ENCODE results near the gene MINDY4B. TPM values are rescaled to one million over a fixed set of nuclear protein-coding genes. Genes with fewer than 3 reads are reported as not detected.
A peak's percentile ranks its signal among the peaks of the same experiment; 100 is the strongest.
"Not testable (repeated sequence)": the region's sequence is repeated elsewhere in the genome, so short reads cannot be mapped to it uniquely, and the experiment has no call there.

The MINDY4B gene
- total RNA-seq, 1 donor from 2014 or later: not detected

DNA sequence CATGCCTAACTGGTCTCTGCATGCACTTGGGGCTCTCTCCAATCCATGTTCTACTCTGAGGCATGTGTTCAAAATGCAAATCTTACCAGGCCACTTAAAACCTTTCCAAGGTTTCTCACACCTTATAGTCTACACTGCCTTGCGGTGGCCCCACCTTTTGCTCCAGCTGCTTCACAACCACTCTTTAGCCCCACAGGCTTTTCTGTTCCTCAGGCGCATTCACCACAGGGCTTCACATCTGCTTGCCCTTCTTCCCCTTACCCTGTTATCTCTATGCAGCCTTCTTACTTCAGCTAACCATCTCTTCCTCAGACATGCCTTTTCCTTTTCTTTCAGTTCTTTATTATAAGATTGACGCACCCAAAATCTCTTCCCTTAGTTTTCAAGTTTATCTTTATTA is 37.8 kb downstream of the MINDY4B start:
- DNase-seq: no peak
- intact Hi-C loops (cut with DNase I): loop anchor here (5.0 kb wide), 1 partner anchor 145 kb away; no protein-coding TSS in a partner anchor
- ATAC-seq (ENCODE audit: poor library complexity): no peak

- ATAC-seq (ENCODE audit: poor library complexity); intact Hi-C loops (cut with DNase I); DNase-seq: not testable (repeated sequence)
These were observed 41.3 kb downstream of the MINDY4B start for GRCh38 chr3:150863921-150864320.

- ATAC-seq (ENCODE audit: poor library complexity): no peak
- no peak for DNase-seq
- intact Hi-C loops (cut with DNase I): no loop called here
These were observed 43.4 kb downstream of the MINDY4B start for GRCh38 chr3:150861851-150862250.

- intact Hi-C loops (cut with DNase I); DNase-seq; ATAC-seq (ENCODE audit: poor library complexity): not testable (repeated sequence)
These were observed 47.3 kb downstream of the MINDY4B start for GRCh38 chr3:150857936-150858335.

GRCh38 chr3:150850191-150850590 is 55.0 kb downstream of the MINDY4B start:
- intact Hi-C loops (cut with DNase I): no loop called here
- no peak for ATAC-seq (ENCODE audit: poor library complexity)
- DNase-seq: no peak

DNA sequence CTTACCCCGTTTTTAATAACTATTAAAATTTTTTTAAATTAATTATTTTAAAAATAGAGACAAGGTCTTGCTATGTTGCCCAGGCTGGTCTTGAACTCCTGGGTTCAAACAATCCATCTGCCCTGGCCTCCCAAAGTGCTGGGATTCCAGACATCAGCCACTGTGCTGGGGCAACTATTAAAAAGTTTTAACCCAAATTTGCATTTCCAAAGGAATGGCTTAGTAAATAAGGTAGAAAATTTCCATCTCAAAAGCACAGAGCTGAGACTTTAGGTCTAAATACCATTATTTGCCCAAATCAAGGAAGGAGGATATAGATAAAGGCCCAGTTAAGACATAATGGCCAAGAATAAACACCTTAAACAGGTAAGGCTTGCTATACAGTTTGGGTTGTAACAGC is 56.4 kb downstream of the MINDY4B start:
- intact Hi-C loops (cut with DNase I): no loop called here
- DNase-seq (no peak), ATAC-seq (ENCODE audit: poor library complexity) (no peak)

DNA sequence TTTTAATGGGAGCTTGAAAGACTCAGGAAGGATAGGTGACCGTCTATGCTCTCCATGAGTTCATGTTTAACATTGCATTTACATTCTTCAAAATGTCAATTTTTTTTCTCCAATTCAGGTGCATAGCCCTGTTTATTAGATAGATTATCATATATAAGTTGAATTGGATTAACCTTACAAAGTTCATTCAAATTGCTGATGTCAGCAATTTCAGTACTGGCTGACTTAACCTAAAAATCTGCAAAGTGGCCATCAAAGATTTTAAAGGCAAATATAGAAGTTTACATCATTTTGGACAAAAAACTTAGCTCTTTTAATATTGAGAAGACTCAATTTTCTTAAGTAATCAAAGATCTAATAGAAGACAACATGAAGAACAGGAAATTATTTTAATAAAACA is 57.8 kb downstream of the MINDY4B start:
- intact Hi-C loops (cut with DNase I): no loop called here
- ATAC-seq (ENCODE audit: poor library complexity) (no peak), DNase-seq (no peak)

DNA sequence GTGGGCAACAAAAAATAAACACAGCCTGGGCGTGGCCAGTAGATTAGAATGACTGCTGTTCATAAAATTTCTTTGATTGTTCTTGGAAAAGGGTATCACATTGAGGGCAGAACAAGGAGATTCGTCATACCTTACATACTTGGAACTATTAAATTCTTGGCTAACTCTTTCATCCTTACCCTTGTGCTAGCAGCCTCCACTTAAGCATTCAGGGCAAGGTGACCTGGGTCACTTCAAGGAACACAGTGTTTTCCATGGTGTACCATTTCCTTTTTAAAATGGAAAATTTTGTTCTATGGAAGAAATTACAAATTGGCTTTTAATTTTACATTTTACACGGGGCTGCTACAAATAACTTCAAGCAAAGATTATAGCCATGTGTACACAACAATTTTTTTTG is 60.8 kb downstream of the MINDY4B start:
- DNase-seq: no peak
- ATAC-seq (ENCODE audit: poor library complexity): no peak
- intact Hi-C loops (cut with DNase I): no loop called here

DNA sequence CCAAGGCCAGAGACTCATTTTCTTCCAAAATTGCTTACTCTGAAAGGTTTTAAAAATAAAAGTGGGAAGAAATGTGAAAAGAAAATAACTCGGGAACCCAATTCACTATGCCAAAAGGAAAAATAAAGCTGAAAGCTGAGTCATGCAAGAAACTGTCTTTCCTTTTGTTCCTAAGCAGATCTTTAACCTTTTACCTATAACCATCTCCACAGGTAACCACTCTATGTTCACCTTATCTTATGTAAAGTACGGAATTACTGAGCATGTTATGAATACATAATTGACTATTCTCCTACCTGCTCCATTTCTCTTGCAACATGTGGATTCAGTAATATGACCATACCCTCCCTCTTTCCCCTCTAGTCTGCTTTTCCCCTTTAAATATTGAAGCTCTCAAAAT is 62.0 kb downstream of the MINDY4B start:
- intact Hi-C loops (cut with DNase I): no loop called here
- DNase-seq (no peak), ATAC-seq (ENCODE audit: poor library complexity) (no peak)

DNA sequence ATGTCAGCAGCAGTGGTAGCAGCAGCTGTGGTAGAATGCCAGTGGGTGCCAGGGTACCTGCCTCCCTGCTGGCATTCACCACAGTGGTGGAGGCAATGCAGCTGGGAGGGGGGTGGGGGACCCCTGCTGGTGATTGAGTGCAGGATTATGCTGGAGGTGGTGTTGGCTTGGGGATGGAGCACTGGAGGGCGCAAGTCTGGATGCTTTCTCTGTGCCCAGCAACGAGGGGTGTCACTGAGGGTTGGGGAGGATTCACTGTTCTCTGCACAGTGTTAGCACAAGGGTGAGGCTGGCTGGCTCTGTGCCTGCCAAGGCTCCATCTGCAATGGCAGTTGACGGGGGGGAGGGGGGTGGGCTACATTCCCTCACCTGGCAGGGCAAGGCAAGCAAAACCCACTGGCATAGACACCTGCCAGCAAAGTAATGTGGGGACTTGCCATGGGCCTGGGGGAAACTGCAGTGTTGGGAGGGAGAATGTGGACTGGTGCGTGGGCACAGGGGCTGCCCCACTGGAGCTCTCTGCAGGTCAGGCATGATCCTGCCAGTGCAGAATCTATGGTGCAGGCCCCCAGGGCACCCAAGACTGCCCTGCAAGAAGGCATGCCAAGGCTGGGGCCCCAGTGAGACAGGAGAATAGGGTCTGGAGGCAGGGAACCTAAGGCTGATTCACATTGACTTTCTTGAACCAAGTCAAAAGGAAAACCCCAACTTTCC is 64.3 kb downstream of the MINDY4B start:
- intact Hi-C loops (cut with DNase I): no loop called here
- DNase-seq: no peak

GRCh38 chr3:150830745-150831144 is 74.5 kb downstream of the MINDY4B start:
- intact Hi-C loops (cut with DNase I): no loop called here
- DNase-seq (no peak), ATAC-seq (ENCODE audit: poor library complexity) (no peak)

More for the DNA sequence above, 64.3 kb downstream of the MINDY4B start:
- ATAC-seq (ENCODE audit: poor library complexity): no peak

GRCh38 chr3:150830094-150830681 is 75.1 kb downstream of the MINDY4B start:
- intact Hi-C loops (cut with DNase I): no loop called here
- DNase-seq (no peak), ATAC-seq (ENCODE audit: poor library complexity) (no peak)

- no peak for DNase-seq
- no peak for ATAC-seq (ENCODE audit: poor library complexity)
- intact Hi-C loops (cut with DNase I): no loop called here
These were observed 75.8 kb downstream of the MINDY4B start for GRCh38 chr3:150829408-150829807.

GRCh38 chr3:150828997-150829396 is 76.2 kb downstream of the MINDY4B start:
- DNase-seq (no peak), ATAC-seq (ENCODE audit: poor library complexity) (no peak)
- intact Hi-C loops (cut with DNase I): no loop called here

- ATAC-seq (ENCODE audit: poor library complexity) (no peak), DNase-seq (no peak)
- intact Hi-C loops (cut with DNase I): no loop called here
These were observed 77.0 kb downstream of the MINDY4B start for GRCh38 chr3:150828261-150828660.

DNA sequence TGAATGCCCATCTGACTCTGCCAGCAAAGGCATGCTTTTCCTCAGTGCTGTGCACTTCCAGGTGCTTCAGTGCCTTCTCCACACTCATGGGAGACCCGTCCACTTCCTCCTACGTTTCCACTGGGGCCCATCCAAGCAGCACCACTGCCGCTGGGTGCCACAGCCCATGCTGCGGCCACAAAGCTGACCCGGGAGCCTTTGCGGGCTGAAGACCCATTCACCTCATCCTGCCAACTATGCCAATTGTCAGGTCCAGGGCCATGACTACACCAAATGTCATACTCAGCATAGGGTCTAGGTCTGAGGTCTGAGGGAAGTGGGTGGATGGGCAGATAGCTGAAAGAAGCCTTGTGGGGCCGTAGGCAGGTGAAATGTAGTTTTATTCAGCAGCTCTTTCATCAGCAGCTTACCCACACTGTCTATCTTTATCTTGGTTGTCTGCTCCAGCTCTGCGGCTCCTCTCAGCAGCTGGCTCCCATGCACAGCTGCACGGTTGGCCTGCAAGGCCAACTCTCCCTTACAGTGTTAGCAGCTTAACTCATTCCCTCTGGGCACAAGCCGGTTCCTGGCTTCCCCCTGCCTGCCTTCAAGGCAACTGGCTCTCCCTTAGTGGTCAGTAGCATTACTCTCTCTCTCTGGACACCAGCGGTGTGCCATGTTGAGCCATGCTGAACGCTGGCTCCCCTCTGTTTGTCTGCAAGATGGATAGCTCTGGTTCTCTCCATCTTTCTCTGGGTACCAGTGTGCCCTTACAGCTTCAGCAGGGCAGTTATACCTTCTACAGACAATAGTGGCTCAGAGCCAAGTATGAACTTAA is 78.6 kb downstream of the MINDY4B start:
- ATAC-seq (ENCODE audit: poor library complexity): no peak
- intact Hi-C loops (cut with DNase I): no loop called here

GRCh38 chr3:150825916-150826377 is 79.3 kb downstream of the MINDY4B start:
- DNase-seq (no peak), ATAC-seq (ENCODE audit: poor library complexity) (peak; percentile 29)
- intact Hi-C loops (cut with DNase I): no loop called here

More for the DNA sequence above, 78.6 kb downstream of the MINDY4B start:
- DNase-seq: no peak

- ATAC-seq (ENCODE audit: poor library complexity): peak; percentile 31
- intact Hi-C loops (cut with DNase I): no loop called here
- DNase-seq: no peak
These were observed 79.9 kb downstream of the MINDY4B start for GRCh38 chr3:150825192-150825915.

DNA sequence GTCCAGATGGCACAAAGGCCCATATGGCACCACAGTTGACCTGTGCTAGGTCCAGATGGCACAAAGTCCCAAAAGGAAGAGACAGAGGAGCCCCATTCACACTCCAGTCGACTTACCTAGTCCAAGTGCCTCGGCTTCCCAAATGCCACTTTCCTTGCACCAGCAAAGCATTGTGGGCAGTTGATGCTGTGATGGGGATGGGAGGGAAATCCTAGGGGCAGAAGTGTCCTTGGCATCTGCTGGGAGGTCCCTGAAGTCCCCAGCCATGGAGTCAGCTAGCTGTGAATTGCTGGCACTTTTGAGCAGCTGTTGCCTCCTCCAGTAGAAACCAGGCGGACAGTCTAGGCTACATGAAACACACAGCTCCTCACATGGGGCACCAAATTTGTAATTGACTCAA is 82.0 kb downstream of the MINDY4B start:
- DNase-seq: no peak
- ATAC-seq (ENCODE audit: poor library complexity): no peak
- intact Hi-C loops (cut with DNase I): no loop called here

Measured in Right ventricle myocardium superior (tissue), 1 donor.